IPS-20b (cell line): Measurements from ENCODE around the gene ATP13A2.

Source experiments
- H3K27ac ChIP-seq: one replicate; pipeline ENCODE4 v1.5.1; 2013; ENCODE audit warnings: low read length
- H3K27me3 ChIP-seq: 2 replicates; pipeline ENCODE4 v1.6.1; 2013; ENCODE audit warnings: mild to moderate bottlenecking, low read length, inconsistent platforms; ENCODE audit not compliant: insufficient read depth
- H3K36me3 ChIP-seq: 2 replicates; pipeline ENCODE4 v1.6.1; 2013; ENCODE audit warnings: low read depth, mild to moderate bottlenecking, inconsistent platforms, low read length, moderate library complexity; ENCODE audit not compliant: insufficient read depth
- H3K4me1 ChIP-seq: 2 replicates; pipeline ENCODE4 v1.6.1; 2013; ENCODE audit warnings: mild to moderate bottlenecking, control low read depth, inconsistent platforms, low read length, moderate library complexity; ENCODE audit not compliant: insufficient read depth
- H3K4me3 ChIP-seq: 2 replicates; pipeline ENCODE4 v1.5.1; 2013; ENCODE audit warnings: mild to moderate bottlenecking, low read length, inconsistent platforms
- H3K9ac ChIP-seq: 2 replicates; pipeline ENCODE4 v1.6.1; 2013; ENCODE audit warnings: low read depth, mild to moderate bottlenecking, inconsistent platforms, low read length, moderate library complexity
- H3K9me3 ChIP-seq: 2 replicates; pipeline ENCODE4 v1.6.1; 2013; ENCODE audit warnings: mild to moderate bottlenecking, low read depth, low read length, inconsistent platforms; ENCODE audit not compliant: insufficient read depth

The ATP13A2 gene

DNA sequence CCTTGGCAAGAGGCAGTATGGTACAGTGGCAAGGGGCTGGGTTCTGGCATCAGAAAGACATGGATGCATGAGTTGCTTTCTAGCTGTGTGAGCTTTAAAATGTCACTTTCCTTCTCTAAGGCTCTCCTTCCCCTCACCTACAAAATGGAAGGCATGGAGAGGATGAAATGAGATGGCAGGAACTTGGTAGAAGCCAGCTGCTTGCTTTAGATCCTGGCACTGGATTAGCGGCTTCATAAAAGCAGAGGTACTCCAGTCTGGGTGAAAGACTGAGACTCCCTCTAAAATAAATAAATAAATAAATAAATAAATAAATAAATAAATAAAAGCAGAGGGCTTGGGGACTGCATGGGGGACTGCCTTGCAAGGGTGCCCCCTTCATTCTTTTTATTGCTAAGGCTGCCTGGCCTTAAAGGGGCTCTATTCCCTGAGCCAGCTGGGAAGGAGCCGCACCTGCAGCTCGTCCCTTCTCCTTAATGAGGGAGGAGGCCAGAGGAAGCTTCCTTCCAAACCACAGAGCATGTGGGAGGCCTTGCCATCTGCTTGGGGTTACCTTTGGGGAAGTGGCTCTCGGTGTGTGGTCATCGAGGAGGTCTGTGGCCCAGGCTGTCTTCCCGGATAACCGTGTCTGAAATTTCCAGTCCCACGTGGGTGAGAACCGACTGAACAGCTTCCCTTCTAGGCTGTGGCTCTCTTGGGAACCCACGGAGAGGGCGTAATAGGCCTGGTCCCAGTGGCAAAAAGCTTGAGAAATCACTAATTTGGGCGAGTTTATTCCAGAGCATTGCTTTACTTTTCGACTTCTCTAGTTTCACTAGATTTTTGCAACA lies 2.0 kb upstream of the ATP13A2 start:
- Histone ChIP-seq H3K4me3 (no peak overlapping the region; the same call in 1 of the 2 replicates), H3K4me1 (peaks cover 37% of the 10 kb centered on the region), H3K27me3 (0 out of 2 replicates have a peak, but pooled peaks cover 5% of the 10 kb centered on the region), H3K9me3 (no peaks in the 10 kb centered on the region), H3K27ac (no peak overlapping the region), H3K9ac (no peak overlapping the region; the same call in 1 of the 2 replicates), H3K36me3 (peaks cover 10% of the 10 kb centered on the region)

DNA sequence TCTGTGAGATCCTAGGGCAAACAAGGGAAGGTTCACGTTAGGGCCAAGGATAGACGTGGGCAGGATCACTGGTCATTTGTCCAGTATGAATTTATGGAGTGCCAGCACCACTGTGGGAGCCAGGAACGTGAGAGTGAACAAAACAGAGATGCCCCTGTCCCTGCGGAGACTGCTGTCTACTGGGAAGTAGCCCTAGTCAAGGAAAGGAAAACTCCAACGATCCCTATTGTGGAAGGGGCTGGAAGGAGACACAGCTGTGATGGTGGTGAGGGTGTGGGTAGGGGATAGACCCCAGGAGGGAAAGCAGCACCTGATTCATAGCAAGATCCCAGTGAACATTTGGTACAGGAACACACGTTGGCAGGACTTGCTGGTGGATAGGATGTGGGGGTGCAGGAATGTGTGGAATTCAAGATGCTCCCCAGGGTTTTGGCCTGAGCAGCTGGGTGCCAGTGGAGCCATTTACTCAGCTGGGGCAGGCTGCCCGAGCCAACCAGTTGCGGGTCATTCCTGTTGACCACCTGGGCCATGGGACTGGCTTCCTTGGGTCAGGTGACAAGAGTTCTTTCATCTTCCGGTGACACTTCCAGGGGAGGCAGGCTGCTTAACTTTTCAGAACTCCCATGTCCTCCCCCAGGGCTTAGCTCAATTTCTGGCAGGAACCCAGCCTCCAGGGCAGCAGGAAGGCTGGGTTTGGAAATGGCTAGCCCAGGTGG lies 1.2 kb upstream of the ATP13A2 start:
- Histone ChIP-seq H3K4me1 (peaks cover 37% of the 10 kb centered on the region), H3K36me3 (0 out of 2 replicates have a peak, but pooled peaks cover 3% of the 10 kb centered on the region), H3K27ac (no peak overlapping the region), H3K9ac (peak overlapping the region; percentile 20; the same call in 1 of the 2 replicates), H3K9me3 (no peaks in the 10 kb centered on the region), H3K4me3 (peak overlapping the region; percentile 62), H3K27me3 (0 out of 2 replicates have a peak, but pooled peaks cover 5% of the 10 kb centered on the region)

DNA sequence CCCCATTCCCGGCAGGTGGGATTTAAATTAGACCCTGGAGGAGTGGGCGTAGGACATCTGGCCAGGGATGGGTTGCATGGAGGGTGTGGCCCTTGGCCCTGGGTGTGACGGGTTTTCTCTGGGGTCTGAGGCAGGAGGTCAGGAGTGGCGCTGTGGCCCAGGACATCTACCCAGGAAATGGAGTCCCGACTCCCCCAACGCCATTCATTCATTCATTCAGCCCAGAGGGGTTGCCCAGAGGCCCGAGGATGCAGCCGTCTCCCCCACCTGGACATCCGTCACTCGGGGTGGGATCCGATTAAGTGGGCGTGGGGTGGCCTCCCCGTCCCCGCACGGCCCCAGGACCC lies 663 bp downstream of the ATP13A2 start:
- Histone ChIP-seq H3K27ac (no peak overlapping the region), H3K4me1 (peaks cover 33% of the 10 kb centered on the region), H3K9ac (peak overlapping the region; percentile 8; the same call in 1 of the 2 replicates)

DNA sequence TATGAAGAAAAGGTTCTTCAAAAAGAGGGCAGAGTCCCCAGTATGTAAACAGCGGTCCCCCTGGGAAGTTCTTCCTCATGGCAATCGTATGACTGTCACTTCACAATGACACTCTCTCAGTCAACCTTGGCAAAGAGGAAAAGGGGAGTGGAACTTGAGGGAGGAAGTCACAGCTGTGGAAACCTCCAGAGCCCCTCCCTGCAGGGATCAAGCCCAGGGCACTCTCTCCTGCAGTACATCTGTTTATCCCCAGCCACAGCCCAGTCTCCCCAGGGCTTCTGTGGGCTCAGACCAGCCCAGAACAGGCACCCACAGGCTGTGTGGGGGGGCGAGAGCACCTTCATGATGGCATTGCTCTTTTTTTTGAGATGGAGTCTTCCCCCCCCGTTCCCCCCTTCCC lies 2.0 kb downstream of the ATP13A2 start:
- no peak overlapping the region for H3K9ac ChIP-seq
- H3K27me3 ChIP-seq, result 0 out of 2 replicates have a peak, but pooled peaks cover 5% of the 10 kb centered on the region
- H3K4me1 ChIP-seq, result peaks cover 28% of the 10 kb centered on the region
- no peak overlapping the region for H3K4me3 ChIP-seq
- no peak overlapping the region for H3K27ac ChIP-seq
- H3K9me3 ChIP-seq, result no peaks in the 10 kb centered on the region
- H3K36me3 ChIP-seq, result peaks cover under 1% of the 10 kb centered on the region

More for the DNA sequence above, 663 bp downstream of the ATP13A2 start:
- H3K36me3 ChIP-seq, result no peaks in the 10 kb centered on the region
- H3K4me3 ChIP-seq, result peak overlapping the region; percentile 79
- 0 out of 2 replicates have a peak, but pooled peaks cover 5% of the 10 kb centered on the region for H3K27me3 ChIP-seq
- no peaks in the 10 kb centered on the region for H3K9me3 ChIP-seq

DNA sequence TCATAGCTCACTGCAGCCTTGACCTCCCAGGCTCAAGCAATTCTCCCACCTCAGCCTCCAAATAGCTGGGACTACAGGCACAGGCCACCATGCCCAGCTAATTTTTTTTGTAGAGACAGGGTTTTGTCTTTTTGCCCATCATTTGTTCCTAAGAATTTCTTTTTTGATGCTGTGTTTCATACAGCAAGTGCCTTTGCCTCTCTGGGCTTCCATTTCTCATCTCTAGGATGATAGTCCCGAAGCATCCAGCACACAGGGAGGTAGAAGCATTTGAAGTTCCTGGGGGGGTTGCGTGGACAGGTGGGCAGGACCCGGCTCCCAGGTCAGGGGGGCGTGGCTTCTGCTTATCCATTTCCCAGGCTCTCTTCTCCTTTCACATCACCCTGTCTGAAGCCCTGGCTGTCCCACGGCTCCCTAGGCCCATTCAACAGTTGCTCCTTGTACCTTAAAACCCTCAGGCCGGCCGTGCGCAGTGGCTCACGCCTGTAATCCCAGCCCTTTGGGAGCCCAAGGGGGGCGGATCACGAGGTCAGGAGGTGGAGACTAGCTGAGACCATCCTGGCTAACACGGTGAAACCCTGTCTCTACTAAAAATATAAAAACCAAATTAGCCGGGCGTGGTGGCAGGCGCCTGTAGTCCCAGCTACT lies 3.4 kb downstream of the ATP13A2 start:
- Histone ChIP-seq H3K4me3 (no peak overlapping the region), H3K27ac (no peak overlapping the region), H3K9me3 (no peaks in the 10 kb centered on the region), H3K9ac (no peak overlapping the region), H3K4me1 (peaks cover 19% of the 10 kb centered on the region), H3K36me3 (peaks cover 11% of the 10 kb centered on the region), H3K27me3 (0 out of 2 replicates have a peak, but pooled peaks cover 5% of the 10 kb centered on the region)

DNA sequence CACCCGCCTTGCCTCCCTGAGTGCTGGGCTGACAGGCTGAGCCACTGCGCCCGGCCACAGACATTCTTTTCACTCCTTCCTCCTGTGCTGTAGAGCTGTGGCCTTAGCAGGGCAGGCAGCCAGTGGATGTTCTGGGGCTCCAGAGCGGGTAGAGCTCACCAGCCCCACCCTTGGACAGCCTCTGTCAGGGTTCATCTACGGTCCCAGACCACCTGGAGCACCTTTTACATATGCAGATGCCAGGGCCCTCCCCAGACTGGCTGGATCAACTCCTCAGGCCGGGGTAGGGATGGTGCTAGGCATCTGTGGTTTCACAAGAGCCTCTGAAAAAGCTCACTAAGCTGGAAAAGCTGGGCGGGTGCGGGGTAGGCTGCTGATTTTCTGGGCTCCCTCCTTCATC lies 4.6 kb downstream of the ATP13A2 start:
- H3K27me3 ChIP-seq, result 0 out of 2 replicates have a peak, but pooled peaks cover 5% of the 10 kb centered on the region
- H3K27ac ChIP-seq, result no peak overlapping the region
- H3K4me3 ChIP-seq, result no peak overlapping the region
- peaks cover 6% of the 10 kb centered on the region for H3K4me1 ChIP-seq
- H3K9ac ChIP-seq, result no peak overlapping the region
- no peaks in the 10 kb centered on the region for H3K9me3 ChIP-seq
- peaks cover 20% of the 10 kb centered on the region for H3K36me3 ChIP-seq

DNA sequence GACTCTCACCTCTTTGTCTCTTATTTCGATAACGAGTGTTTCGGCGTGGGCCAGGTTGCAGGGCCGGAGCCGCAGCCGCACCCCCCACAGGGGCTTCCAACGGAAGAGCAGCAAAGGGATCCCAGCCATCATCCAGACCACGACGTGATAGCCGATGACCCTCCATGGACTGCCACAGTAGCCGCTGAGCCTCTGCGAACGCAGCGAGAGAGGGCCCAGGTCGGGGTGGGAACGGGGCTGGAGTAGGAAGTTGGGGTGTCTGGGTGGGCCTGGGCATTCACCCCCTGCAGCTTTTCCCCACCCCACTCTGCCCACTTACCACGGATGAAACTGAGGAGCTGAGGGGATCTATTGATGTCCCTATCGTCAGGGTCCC lies 6.4 kb downstream of the ATP13A2 start:
- no peak overlapping the region for H3K4me3 ChIP-seq

DNA sequence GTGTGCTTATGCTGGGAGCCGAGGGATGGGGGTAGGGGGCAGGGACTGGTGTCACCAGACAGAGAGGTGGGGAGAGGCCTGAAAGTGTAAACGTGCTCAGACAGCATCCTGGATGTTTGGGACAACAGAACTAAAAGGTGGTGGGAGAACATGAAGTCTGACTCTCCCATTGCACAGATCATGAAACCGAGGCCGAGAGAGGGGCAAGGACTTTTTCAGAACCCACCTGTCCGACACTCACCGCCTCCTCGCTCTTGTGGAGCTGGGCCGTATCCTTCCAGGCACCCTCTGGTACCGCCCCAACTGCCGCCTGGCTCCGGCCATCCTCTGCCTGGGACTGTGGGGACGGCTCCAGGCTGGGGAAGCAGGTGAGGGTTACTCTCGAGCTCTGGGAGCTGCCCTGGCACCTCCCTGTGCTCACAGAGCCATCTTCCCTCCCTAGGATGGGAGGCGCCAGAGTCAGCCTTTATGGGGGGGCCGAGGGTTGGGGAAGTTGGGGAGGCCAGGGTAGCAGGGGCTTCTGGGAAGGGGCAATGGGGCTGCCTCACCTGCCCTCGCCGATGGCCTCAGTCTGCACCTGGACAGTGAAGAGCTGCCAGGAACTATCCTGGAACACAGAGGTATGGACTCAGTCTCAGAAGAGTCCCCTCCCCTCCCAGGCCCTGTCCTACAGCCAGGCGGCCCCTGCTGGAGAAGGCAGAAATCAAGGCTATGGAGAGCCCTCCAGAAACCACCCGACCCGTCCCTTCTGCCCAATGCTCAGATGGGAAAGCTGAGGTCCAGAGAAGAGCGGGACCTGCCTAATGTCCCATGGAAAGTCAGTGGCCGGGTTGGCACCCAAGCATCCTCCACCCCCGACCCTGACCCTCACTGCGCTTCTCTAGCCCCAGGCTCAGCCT lies 7.0 kb downstream of the ATP13A2 start:
- H3K4me3 ChIP-seq, result no peak overlapping the region
- no peaks in the 10 kb centered on the region for H3K9me3 ChIP-seq
- H3K4me1 ChIP-seq, result no peaks in the 10 kb centered on the region
- H3K27ac ChIP-seq, result no peak overlapping the region
- peaks cover 28% of the 10 kb centered on the region for H3K36me3 ChIP-seq
- H3K27me3 ChIP-seq, result no peaks in the 10 kb centered on the region
- H3K9ac ChIP-seq, result no peak overlapping the region

More for the DNA sequence above, 6.4 kb downstream of the ATP13A2 start:
- no peak overlapping the region for H3K9ac ChIP-seq
- H3K27me3 ChIP-seq, result 0 out of 2 replicates have a peak, but pooled peaks cover 1% of the 10 kb centered on the region
- H3K9me3 ChIP-seq, result no peaks in the 10 kb centered on the region
- peaks cover under 1% of the 10 kb centered on the region for H3K4me1 ChIP-seq
- H3K36me3 ChIP-seq, result peaks cover 28% of the 10 kb centered on the region
- H3K27ac ChIP-seq, result no peak overlapping the region

DNA sequence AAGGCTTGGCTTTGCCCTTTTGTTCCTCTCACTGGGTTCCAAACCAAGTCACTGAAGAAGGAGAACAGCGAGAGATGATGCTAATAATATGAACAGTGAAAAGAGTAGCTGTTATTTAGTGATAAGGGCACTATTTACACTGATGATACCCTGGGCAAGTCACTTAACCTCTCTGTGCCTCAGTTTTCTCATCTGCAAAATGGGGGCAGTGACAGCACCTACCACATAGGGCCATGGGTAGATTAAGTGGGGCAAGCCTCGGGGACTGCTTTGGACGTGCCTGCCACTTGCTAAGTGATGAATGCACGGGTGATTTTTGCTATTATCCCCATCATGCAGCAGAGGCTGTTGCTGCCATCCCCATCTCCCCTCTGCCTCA lies 9.2 kb downstream of the ATP13A2 start:
- H3K9me3 ChIP-seq, result no peaks in the 10 kb centered on the region
- H3K4me3 ChIP-seq, result no peak overlapping the region
- no peaks in the 10 kb centered on the region for H3K27me3 ChIP-seq
- H3K36me3 ChIP-seq, result peaks cover 40% of the 10 kb centered on the region
- no peak overlapping the region for H3K27ac ChIP-seq
- no peaks in the 10 kb centered on the region for H3K4me1 ChIP-seq
- no peak overlapping the region for H3K9ac ChIP-seq

DNA sequence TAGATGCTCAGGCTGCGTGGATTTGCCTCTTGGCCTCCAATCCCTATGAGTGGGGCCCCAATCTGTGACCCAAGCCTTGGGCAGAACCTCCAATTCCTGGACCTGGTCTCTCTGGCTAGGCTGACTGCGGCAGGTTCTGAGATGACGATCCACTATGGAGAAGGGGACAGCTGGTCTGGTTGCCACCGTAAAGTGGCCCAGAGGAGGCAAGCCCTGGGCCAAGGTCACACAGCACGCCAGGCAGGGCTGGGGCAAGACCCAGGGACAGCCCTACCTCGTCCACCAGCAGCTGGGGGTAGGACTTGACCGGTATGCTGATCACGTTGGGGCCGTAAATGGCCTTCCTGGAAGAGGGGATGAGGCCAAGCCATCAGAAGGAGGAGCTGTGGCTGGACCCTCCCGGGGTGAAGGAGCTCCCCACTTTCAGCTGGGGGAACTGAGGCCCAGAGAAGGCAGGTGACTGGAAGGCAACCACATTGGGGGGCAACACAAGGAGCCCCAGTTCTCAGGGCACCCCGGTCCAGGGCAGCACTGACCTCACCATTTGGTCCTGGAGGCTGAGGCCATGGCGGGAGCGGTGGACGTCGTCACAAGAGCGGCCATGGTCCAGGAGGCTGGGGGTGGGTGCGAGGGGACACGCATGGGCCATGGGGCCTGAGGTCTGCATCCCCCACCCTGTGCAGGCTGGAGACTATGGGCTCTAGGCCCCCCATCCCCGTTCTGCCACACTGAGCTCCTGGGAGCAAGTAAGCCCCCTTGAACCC lies 9.8 kb downstream of the ATP13A2 start:
- Histone ChIP-seq H3K27ac (no peak overlapping the region), H3K4me1 (no peaks in the 10 kb centered on the region), H3K4me3 (no peak overlapping the region), H3K9me3 (no peaks in the 10 kb centered on the region), H3K36me3 (peaks cover 40% of the 10 kb centered on the region), H3K27me3 (no peaks in the 10 kb centered on the region), H3K9ac (no peak overlapping the region)
